CD14-positive monocyte (primary cell): Measurements from ENCODE around the gene MICAL2. TPM values are rescaled to one million over a fixed set of nuclear protein-coding genes. Genes with fewer than 3 reads are reported as not detected.

Experiments used
- DNase-seq, 3 donors: peaks; one replicate each; pipeline ENCODE4 v3.0.0-alpha.2; 2011 to 2022
- H2AFZ ChIP-seq: 2 replicates; pipeline ENCODE4 v1.6.0; 2012; ENCODE audit warnings: mild to moderate bottlenecking, low read depth, low read length, inconsistent platforms; ENCODE audit not compliant: insufficient read depth, poor library complexity, severe bottlenecking
- H3K27ac ChIP-seq, 2 donors: 1 replicate in 1 of 2; 2 replicates in 1 of 2; pipeline ENCODE4 v1.5.1; 2012 to 2013; ENCODE audit warnings: low read length in 2 of 2, control low read depth in 1 of 2, inconsistent platforms in 1 of 2, low read depth in 1 of 2, mild to moderate bottlenecking in 1 of 2
- H3K27me3 ChIP-seq, 2 donors: one replicate each; pipeline versions ENCODE4 v1.6.0 to v1.6.1; 2011 to 2013; ENCODE audit warnings: low read length in 2 of 2; ENCODE audit not compliant: control insufficient read depth in 2 of 2, insufficient read depth in 2 of 2
- H3K36me3 ChIP-seq, 2 donors: replicated peaks in 1 of 2; 1 replicate in 1 of 2; 2 replicates in 1 of 2; pipeline versions ENCODE4 v1.5.1 to v1.6.1; 2012 to 2013; ENCODE audit warnings: low read length in 2 of 2, control low read depth in 1 of 2, inconsistent platforms in 1 of 2, mild to moderate bottlenecking in 1 of 2; ENCODE audit not compliant: insufficient read depth in 2 of 2, control insufficient read depth in 1 of 2
- H3K4me1 ChIP-seq, 2 donors: 1 replicate in 1 of 2; 2 replicates in 1 of 2; pipeline versions ENCODE4 v1.5.1 to v1.6.1; 2012 to 2013; ENCODE audit warnings: low read length in 2 of 2, control low read depth in 1 of 2, inconsistent platforms in 1 of 2, mild to moderate bottlenecking in 1 of 2, moderate library complexity in 1 of 2; ENCODE audit not compliant: insufficient read depth in 2 of 2, control insufficient read depth in 1 of 2
- H3K4me2 ChIP-seq: replicated peaks from 2 replicates; pipeline ENCODE3; 2012; ENCODE audit warnings: low read length, moderate library complexity, mild to moderate bottlenecking; ENCODE audit not compliant: poor library complexity, severe bottlenecking; ENCODE audit errors: extremely low read depth
- H3K4me3 ChIP-seq, 3 experiments: fragments of 200-600 bp in 1 of 3; sonication (generic) in 1 of 3; replicated peaks in 1 of 3; 1 replicate in 2 of 3; 2 replicates in 1 of 3; pipeline ENCODE4 v1.5.1; 2011 to 2013; ENCODE audit warnings: low read length in 3 of 3, mild to moderate bottlenecking in 3 of 3, control low read depth in 2 of 3, low read depth in 2 of 3, inconsistent platforms in 1 of 3, moderate library complexity in 1 of 3
- H3K79me2 ChIP-seq: 2 replicates; pipeline ENCODE4 v1.6.0; 2012; ENCODE audit warnings: mild to moderate bottlenecking, control low read depth, inconsistent platforms, low read length, moderate library complexity; ENCODE audit not compliant: insufficient read depth
- H3K9ac ChIP-seq: 2 replicates; pipeline ENCODE4 v1.6.0; 2017; ENCODE audit warnings: low read length, mild to moderate bottlenecking; ENCODE audit not compliant: insufficient read depth, poor library complexity, severe bottlenecking
- H3K9me3 ChIP-seq, 2 donors: replicated peaks in 1 of 2; 1 replicate in 1 of 2; 2 replicates in 1 of 2; pipeline versions ENCODE4 v1.5.1 to v1.6.1; 2012 to 2013; ENCODE audit warnings: low read length in 2 of 2, control low read depth in 1 of 2; ENCODE audit not compliant: control insufficient read depth in 1 of 2, insufficient read depth in 1 of 2
- H4K20me1 ChIP-seq: 2 replicates; pipeline ENCODE4 v1.6.0; 2012; ENCODE audit warnings: mild to moderate bottlenecking, low read length, control low read depth, moderate library complexity; ENCODE audit not compliant: insufficient read depth
- H3K27ac Mint-ChIP-seq, 7 donors: one replicate each; pipeline ENCODE4 v1.8.0; 2020; ENCODE audit warnings: mild to moderate bottlenecking in 7 of 7, mixed read lengths in 7 of 7, moderate library complexity in 6 of 7, inconsistent platforms in 2 of 7
- H3K27me3 Mint-ChIP-seq, 3 donors: one replicate each; pipeline ENCODE4 v1.8.0; 2021 to 2022; ENCODE audit warnings: low read depth in 3 of 3, mild to moderate bottlenecking in 3 of 3, mixed read lengths in 3 of 3, moderate library complexity in 3 of 3, inconsistent platforms in 1 of 3
- H3K36me3 Mint-ChIP-seq, 2 donors: one replicate each; pipeline ENCODE4 v1.8.0; 2020; ENCODE audit warnings: mixed read lengths in 2 of 2, inconsistent platforms in 1 of 2, mild to moderate bottlenecking in 1 of 2
- H3K4me1 Mint-ChIP-seq: one replicate; pipeline ENCODE4 v1.8.0; 2020; ENCODE audit warnings: mild to moderate bottlenecking, mixed read lengths
- H3K4me3 Mint-ChIP-seq, 2 donors: one replicate each; pipeline ENCODE4 v1.8.0; 2020; ENCODE audit warnings: mild to moderate bottlenecking in 2 of 2, mixed read lengths in 2 of 2, moderate library complexity in 1 of 2
- H3K9me3 Mint-ChIP-seq, 7 donors: one replicate each; pipeline ENCODE4 v1.8.0; 2020 to 2022; ENCODE audit warnings: mixed read lengths in 7 of 7, mild to moderate bottlenecking in 6 of 7, moderate library complexity in 6 of 7, inconsistent platforms in 2 of 7
- CTCF ChIP-seq: fragments of 200-600 bp; IDR thresholded peaks from one replicate; pipeline ENCODE4 v1.8.0; 2022; ENCODE audit warnings: antibody characterized with exemption, mild to moderate bottlenecking
- whole genome bisulfite sequencing: methylation state at CpG from one replicate; pipeline ENCODE4 v1.1.5; 2013; ENCODE audit warnings: missing lambda C conversion rate; ENCODE audit not compliant: insufficient coverage; 5-methylcytosine and 5-hydroxymethylcytosine counted together
- intact Hi-C, 2 donors: fragments of 100-400 bp; cut with micrococcal nuclease; formaldehyde crosslinking; loops; one replicate each; pipeline versions ENCODE4 v1.15.0 to v1.15.1; 2023
- polyA plus RNA-seq, 3 donors: library from polyadenylated mRNA; depleted of rRNA in 1 of 3; unstranded in 2 of 3; stranded (reverse) in 1 of 3; fragments of 300-500 nt in 2 of 3; fragments of >200 nt in 1 of 3; fragmentation: Illumina TruSeq in 2 of 3; gene quantifications; 1 replicate in 2 of 3; 2 replicates in 1 of 3; pipeline ENCODE4 v1.2.3, GENCODE V29; 2012 to 2021

Gene MICAL2
- polyA plus RNA-seq, 3 donors: 39.8 to 72.5 (median 44.0) TPM

GRCh38 chr11:12303421-12304149 lies 193.2 kb downstream of the MICAL2 start:
- TF ChIP-seq CTCF: no peak
- no peaks in the 10 kb centered on the region for H3K36me3 ChIP-seq
- no peaks in the 10 kb centered on the region for H3K4me1 ChIP-seq
- Mint-ChIP-seq H3K4me1 (no peaks in the 10 kb centered on the region), H3K9me3 (peaks cover 0 to 14% (median 6%) of the 10 kb centered on the region in 7 donors), H3K36me3 (peaks cover 2 to 12% of the 10 kb centered on the region in 2 donors), H3K4me3 (no peak overlapping the region), H3K27ac (no peak overlapping the region), H3K27me3 (peaks cover 2 to 5% (median 3%) of the 10 kb centered on the region in 3 donors)
- peaks cover 0 to 7% of the 10 kb centered on the region in 2 donors for H3K9me3 ChIP-seq
- H3K4me2 ChIP-seq: no peak overlapping the region
- intact Hi-C loops: no loop called here
- DNase-seq: no peak
- H3K79me2 ChIP-seq: no peaks in the 10 kb centered on the region
- H3K27ac ChIP-seq: no peak overlapping the region
- no peak overlapping the region for H3K4me3 ChIP-seq
- H2AFZ ChIP-seq: no peak overlapping the region
- H3K27me3 ChIP-seq: no peaks in the 10 kb centered on the region
- no peak overlapping the region for H3K9ac ChIP-seq
- H4K20me1 ChIP-seq: no peaks in the 10 kb centered on the region
- WGBS: no CpG with 5 or more reads among the region's 2 CpGs

- H3K4me3 ChIP-seq: no peak overlapping the region
- no peaks in the 10 kb centered on the region for H3K79me2 ChIP-seq
- no peaks in the 10 kb centered on the region for H4K20me1 ChIP-seq
- intact Hi-C loops: no loop called here
- no peak overlapping the region for H3K9ac ChIP-seq
- no peak overlapping the region for H3K27ac Mint-ChIP-seq
- H3K4me2 ChIP-seq: no peak overlapping the region
- no peaks in the 10 kb centered on the region for H3K4me1 ChIP-seq
- H3K36me3 Mint-ChIP-seq: peaks cover 0 to 2% of the 10 kb centered on the region in 2 donors
- no peaks in the 10 kb centered on the region for H3K9me3 ChIP-seq
- no peaks in the 10 kb centered on the region for H3K36me3 ChIP-seq
- H3K27ac ChIP-seq: no peak overlapping the region
- no CpG with 5 or more reads among the region's 2 CpGs for WGBS
- no peak overlapping the region for H3K4me3 Mint-ChIP-seq
- peaks cover 0 to 9% (median 3%) of the 10 kb centered on the region in 7 donors for H3K9me3 Mint-ChIP-seq
- TF ChIP-seq CTCF: no peak
- peaks cover 0 to 7% (median 5%) of the 10 kb centered on the region in 3 donors for H3K27me3 Mint-ChIP-seq
- no peaks in the 10 kb centered on the region for H3K27me3 ChIP-seq
- H3K4me1 Mint-ChIP-seq: no peaks in the 10 kb centered on the region
- DNase-seq: no peak
- H2AFZ ChIP-seq: no peak overlapping the region
Measured at GRCh38 chr11:12306830-12307229, 196.4 kb downstream of the MICAL2 start.
